Colonic mucosa (tissue), 4 donors: Measurements from ENCODE around the gene STK11. TPM values are rescaled to one million over a fixed set of nuclear protein-coding genes. Genes with fewer than 3 reads are reported as not detected.

Experiments used
- DNase-seq: peaks from one replicate; pipeline ENCODE4 v3.0.0-alpha.2; 2020
- H3K27ac ChIP-seq: fragments of 200-600 bp; one replicate; pipeline ENCODE4 v1.8.0; 2021
- H3K27me3 ChIP-seq: fragments of 200-600 bp; one replicate; pipeline ENCODE4 v1.8.0; 2021
- H3K36me3 ChIP-seq: fragments of 200-600 bp; one replicate; pipeline ENCODE4 v1.8.0; 2021
- H3K4me1 ChIP-seq: fragments of 200-600 bp; one replicate; pipeline ENCODE4 v1.8.0; 2021; ENCODE audit warnings: mild to moderate bottlenecking
- H3K4me3 ChIP-seq: fragments of 200-600 bp; one replicate; pipeline ENCODE4 v1.8.0; 2021
- H3K9ac ChIP-seq, 2 donors: one replicate each; pipeline ENCODE4 v1.7.0; 2013; ENCODE audit warnings: control low read depth in 2 of 2, low read depth in 2 of 2, low read length in 2 of 2
- H3K9me3 ChIP-seq: fragments of 200-600 bp; one replicate; pipeline ENCODE4 v1.8.0; 2021
- CTCF ChIP-seq: fragments of 200-600 bp; IDR thresholded peaks from one replicate; pipeline ENCODE4 v1.8.0; 2022; ENCODE audit warnings: antibody characterized with exemption, mild to moderate bottlenecking
- intact Hi-C: fragments of 100-400 bp; cut with DNase I; formaldehyde crosslinking; loops from one replicate; pipeline ENCODE4 v1.14.1; 2022
- total RNA-seq, 2 donors: library from RNA; stranded (reverse); fragmentation: NEBNext Ultra II Directional in 1 of 2; extraction: Animal tissue kit (Norgen Biotek cat#: 25700) in 1 of 2; gene quantifications; one replicate each; pipeline ENCODE4 v1.2.1, GENCODE V29; 2021
- donor health status: healthy.
- donor health status: DM: no; HTN: no; CAD: no.
- donor health status: DM: no; HTN: no; CAD: no.

The STK11 gene
- total RNA-seq, 2 donors from 2014 or later = 76.3 to 103 TPM

- Histone ChIP-seq H3K9me3 (no peaks in the 10 kb centered on the region), H3K36me3 (peaks cover 24% of the 10 kb centered on the region), H3K4me3 (peak overlapping the region; percentile 85), H3K9ac (peak overlapping the region; percentile 95 to 99), H3K27ac (peak overlapping the region; percentile 99), H3K27me3 (no peaks in the 10 kb centered on the region), H3K4me1 (peaks cover 27% of the 10 kb centered on the region)
- no peak for TF ChIP-seq CTCF
- DNase-seq = peak; percentile 81
- intact Hi-C loops = no loop called here
Measured at GRCh38 chr19:1251330-1252220, 46.0 kb downstream of the STK11 start.

GRCh38 chr19:1252221-1252820, 46.7 kb downstream of the STK11 start:
- Histone ChIP-seq H3K27me3 (no peaks in the 10 kb centered on the region), H3K4me1 (peaks cover 27% of the 10 kb centered on the region), H3K36me3 (peaks cover 30% of the 10 kb centered on the region), H3K9me3 (no peaks in the 10 kb centered on the region), H3K27ac (peak overlapping the region; percentile 99), H3K9ac (peak overlapping the region; percentile 95 to 99), H3K4me3 (peak overlapping the region; percentile 85)
- intact Hi-C loops = no loop called here
- TF ChIP-seq CTCF = no peak
- DNase-seq = peak; percentile 85

GRCh38 chr19:1252821-1253513, 47.4 kb downstream of the STK11 start:
- H3K9me3 ChIP-seq = no peaks in the 10 kb centered on the region
- peak overlapping the region; percentile 99 for H3K27ac ChIP-seq
- DNase-seq = peak; percentile 91
- H3K4me3 ChIP-seq = peak overlapping the region; percentile 85
- peaks cover 30% of the 10 kb centered on the region for H3K36me3 ChIP-seq
- no peaks in the 10 kb centered on the region for H3K27me3 ChIP-seq
- intact Hi-C loops = no loop called here
- peaks cover 23% of the 10 kb centered on the region for H3K4me1 ChIP-seq
- peak overlapping the region; percentile 95 to 99 for H3K9ac ChIP-seq
- TF ChIP-seq CTCF = no peak

- no peaks in the 10 kb centered on the region for H3K9me3 ChIP-seq
- no peak for TF ChIP-seq CTCF
- peaks cover 30% of the 10 kb centered on the region for H3K36me3 ChIP-seq
- peak overlapping the region; percentile 78 to 99 for H3K9ac ChIP-seq
- H3K27ac ChIP-seq = peak overlapping the region; percentile 99
- peaks cover 21% of the 10 kb centered on the region for H3K4me1 ChIP-seq
- no peaks in the 10 kb centered on the region for H3K27me3 ChIP-seq
- intact Hi-C loops = no loop called here
- peak; percentile 75 for DNase-seq
- peak overlapping the region; percentile 85 for H3K4me3 ChIP-seq
Measured at GRCh38 chr19:1253514-1254080, 48.0 kb downstream of the STK11 start.

GRCh38 chr19:1254081-1254527, 48.5 kb downstream of the STK11 start:
- H3K9ac ChIP-seq = peak overlapping the region; percentile 78 to 99
- peak overlapping the region; percentile 85 for H3K4me3 ChIP-seq
- no peaks in the 10 kb centered on the region for H3K9me3 ChIP-seq
- H3K36me3 ChIP-seq = peaks cover 30% of the 10 kb centered on the region
- intact Hi-C loops = no loop called here
- DNase-seq = no peak
- no peak for TF ChIP-seq CTCF
- H3K27me3 ChIP-seq = no peaks in the 10 kb centered on the region
- H3K27ac ChIP-seq = peak overlapping the region; percentile 99
- peaks cover 21% of the 10 kb centered on the region for H3K4me1 ChIP-seq
